Panc1 (cell line): ENCODE results near the gene LOXL3. TPM values are rescaled to one million over a fixed set of nuclear protein-coding genes. Genes with fewer than 3 reads are reported as not detected.

Experiments used
- ATAC-seq: fragments of 200-7000 bp; cut with Tn5 transposase; 2 replicates; pipeline ENCODE4 v1.9.1; 2020; ENCODE audit warnings: mild to moderate bottlenecking, moderate library complexity
- BruUV-seq: library from RNA; stranded (reverse); fragments of 400-500 nt; replicated peaks from 2 replicates; lab custom pipeline; 2021; lab: Mats Ljungman, UMichigan
- CTCF ChIA-PET: fragments of 300-600 bp; sonication (Branson Sonifier 250); formaldehyde crosslinking; loops from one replicate; lab custom pipeline; 2022; ENCODE audit warnings: antibody characterized with exemption; lab: Charles Lee
- POLR2A ChIA-PET: fragments of 300-600 bp; sonication (Branson Sonifier 250); formaldehyde crosslinking; loops from one replicate; lab custom pipeline; 2022; ENCODE audit warnings: antibody characterized with exemption; lab: Charles Lee
- DNase-seq: peaks from one replicate; pipeline ENCODE4 v3.0.0-alpha.2; 2010; ENCODE audit warnings: low read depth, low spot score
- H3K27ac ChIP-seq: 2 replicates; pipeline ENCODE4 v1.5.1; 2011; ENCODE audit warnings: mild to moderate bottlenecking, low read length, inconsistent platforms
- H3K27me3 ChIP-seq: fragments of 200-500 bp; sonication (Bioruptor generic); 2 replicates; pipeline ENCODE4 v1.6.0; 2014; ENCODE audit warnings: low read length, inconsistent platforms; ENCODE audit not compliant: control insufficient read depth, insufficient read depth
- H3K36me3 ChIP-seq: fragments of 200-500 bp; sonication (Bioruptor generic); 2 replicates; pipeline ENCODE4 v1.5.1; 2014; ENCODE audit warnings: inconsistent platforms, mild to moderate bottlenecking, low read length, moderate library complexity; ENCODE audit not compliant: control insufficient read depth, insufficient read depth
- H3K4me1 ChIP-seq: 2 replicates; pipeline ENCODE4 v1.5.1; 2011; ENCODE audit warnings: inconsistent platforms, mild to moderate bottlenecking, low read length, moderate library complexity; ENCODE audit not compliant: control insufficient read depth, insufficient read depth
- H3K4me3 ChIP-seq, 2 experiments: 2 replicates each; pipeline ENCODE4 v1.5.1; 2011 to 2012; ENCODE audit warnings: low read depth in 2 of 2, low read length in 2 of 2, mild to moderate bottlenecking in 2 of 2, inconsistent platforms in 1 of 2, moderate library complexity in 1 of 2
- H3K9me3 ChIP-seq: fragments of 200-500 bp; sonication (Bioruptor generic); 2 replicates; pipeline ENCODE4 v1.5.1; 2014; ENCODE audit warnings: low read depth, mild to moderate bottlenecking, inconsistent platforms, low read length, moderate library complexity; ENCODE audit not compliant: control insufficient read depth, insufficient read depth
- CTCF ChIP-seq: fragments of 450-650 bp; IDR thresholded peaks from 2 replicates; pipeline ENCODE4 v1.5.1; 2017; ENCODE audit warnings: mild to moderate bottlenecking
- POLR2AphosphoS5 ChIP-seq: IDR thresholded peaks from 2 replicates; pipeline ENCODE4 v1.6.1; 2012; ENCODE audit warnings: mild to moderate bottlenecking, low read depth, low read length, moderate library complexity
- SIN3A ChIP-seq: IDR thresholded peaks from 2 replicates; pipeline ENCODE4 v1.6.1; 2012; ENCODE audit warnings: low read depth, mild to moderate bottlenecking, low read length, moderate library complexity, borderline replicate concordance; ENCODE audit not compliant: insufficient read depth
- TCF7L2 ChIP-seq: IDR thresholded peaks from 2 replicates; pipeline ENCODE4 v1.6.1; 2011; ENCODE audit warnings: mild to moderate bottlenecking, low read depth, low read length, inconsistent platforms
- in situ Hi-C: cut with HindIII; loops from 2 replicates; pipeline ENCODE4 v1.10.0; 2016; ENCODE audit warnings: low sequenced_read_pairs, low pct_unique_long_range_greater_than_20kb
- intact Hi-C: fragments of 100-400 bp; cut with micrococcal nuclease; formaldehyde crosslinking; loops from one replicate; pipeline ENCODE4 v1.10.0; 2022; ENCODE audit not compliant: unreplicated experiment
- total RNA-seq: library from RNA; stranded (reverse); gene quantifications from one replicate; pipeline ENCODE4 v1.2.1, GENCODE V29; 2021; ENCODE audit not compliant: unreplicated experiment
- TF ChIP-seq, protein P1 (sequence below), 2 experiments: IDR thresholded peaks; 2 replicates each; pipeline ENCODE4 v1.6.1; 2011 to 2012; ENCODE audit warnings: low read depth in 2 of 2, control low read depth in 1 of 2, low read length in 1 of 2, mild to moderate bottlenecking in 1 of 2, moderate library complexity in 1 of 2; ENCODE audit not compliant: insufficient read depth in 1 of 2

LOXL3 gene
- total RNA-seq, 1 experiment from 2014 or later, result 1.0 TPM

DNA sequence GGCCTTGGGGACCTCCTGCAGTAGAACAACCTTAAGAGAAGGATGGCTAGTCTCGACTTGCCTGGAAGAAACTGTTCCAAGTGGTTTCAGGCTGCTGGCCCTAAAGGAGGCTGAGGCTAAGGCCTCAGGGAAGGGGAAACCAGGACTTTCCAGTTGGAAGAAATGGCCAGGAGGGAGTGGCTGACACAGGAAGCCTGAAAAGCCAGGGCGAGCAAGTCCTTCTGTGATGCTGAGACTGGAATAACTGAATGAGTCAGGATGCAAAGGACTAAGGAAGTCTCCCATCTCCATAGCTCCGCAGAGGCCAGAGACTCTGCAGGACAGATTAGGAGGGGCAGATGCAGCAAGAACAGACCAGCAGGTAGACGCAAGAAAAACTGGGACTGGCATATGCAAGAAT is 16.6 kb downstream of the LOXL3 start:
- Histone ChIP-seq H3K9me3 (no peaks in the 10 kb centered on the region), H3K27me3 (no peaks in the 10 kb centered on the region; the same call in 1 of the 2 replicates), H3K27ac (no peak overlapping the region), H3K4me3 (no peak overlapping the region), H3K36me3 (no peaks in the 10 kb centered on the region; the same call in 1 of the 2 replicates), H3K4me1 (no peaks in the 10 kb centered on the region)
- CTCF ChIA-PET, result no interaction called here
- POLR2A ChIA-PET, result no interaction called here
- TF ChIP-seq POLR2AphosphoS5 (no peak), SIN3A (no peak), TCF7L2 (no peak), CTCF (no peak)
- TF ChIP-seq, protein P1, sequence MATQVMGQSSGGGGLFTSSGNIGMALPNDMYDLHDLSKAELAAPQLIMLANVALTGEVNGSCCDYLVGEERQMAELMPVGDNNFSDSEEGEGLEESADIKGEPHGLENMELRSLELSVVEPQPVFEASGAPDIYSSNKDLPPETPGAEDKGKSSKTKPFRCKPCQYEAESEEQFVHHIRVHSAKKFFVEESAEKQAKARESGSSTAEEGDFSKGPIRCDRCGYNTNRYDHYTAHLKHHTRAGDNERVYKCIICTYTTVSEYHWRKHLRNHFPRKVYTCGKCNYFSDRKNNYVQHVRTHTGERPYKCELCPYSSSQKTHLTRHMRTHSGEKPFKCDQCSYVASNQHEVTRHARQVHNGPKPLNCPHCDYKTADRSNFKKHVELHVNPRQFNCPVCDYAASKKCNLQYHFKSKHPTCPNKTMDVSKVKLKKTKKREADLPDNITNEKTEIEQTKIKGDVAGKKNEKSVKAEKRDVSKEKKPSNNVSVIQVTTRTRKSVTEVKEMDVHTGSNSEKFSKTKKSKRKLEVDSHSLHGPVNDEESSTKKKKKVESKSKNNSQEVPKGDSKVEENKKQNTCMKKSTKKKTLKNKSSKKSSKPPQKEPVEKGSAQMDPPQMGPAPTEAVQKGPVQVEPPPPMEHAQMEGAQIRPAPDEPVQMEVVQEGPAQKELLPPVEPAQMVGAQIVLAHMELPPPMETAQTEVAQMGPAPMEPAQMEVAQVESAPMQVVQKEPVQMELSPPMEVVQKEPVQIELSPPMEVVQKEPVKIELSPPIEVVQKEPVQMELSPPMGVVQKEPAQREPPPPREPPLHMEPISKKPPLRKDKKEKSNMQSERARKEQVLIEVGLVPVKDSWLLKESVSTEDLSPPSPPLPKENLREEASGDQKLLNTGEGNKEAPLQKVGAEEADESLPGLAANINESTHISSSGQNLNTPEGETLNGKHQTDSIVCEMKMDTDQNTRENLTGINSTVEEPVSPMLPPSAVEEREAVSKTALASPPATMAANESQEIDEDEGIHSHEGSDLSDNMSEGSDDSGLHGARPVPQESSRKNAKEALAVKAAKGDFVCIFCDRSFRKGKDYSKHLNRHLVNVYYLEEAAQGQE (IDR thresholded peaks at IDR 0.05; ENCODE audit: insufficient read depth in 1 of 2, low read depth in 2 of 2, low read length in 1 of 2), result no peak
- DNase-seq, result no peak
- in situ Hi-C loops (no loop called here), intact Hi-C loops (no loop called here)
- ATAC-seq, result no peak
- BruUV-seq, result no TSS peak

- Histone ChIP-seq H3K9me3 (no peaks in the 10 kb centered on the region), H3K27me3 (no peaks in the 10 kb centered on the region; the same call in 1 of the 2 replicates), H3K36me3 (no peaks in the 10 kb centered on the region; the same call in 1 of the 2 replicates), H3K4me3 (no peak overlapping the region), H3K27ac (no peak overlapping the region), H3K4me1 (no peaks in the 10 kb centered on the region)
- TF ChIP-seq POLR2AphosphoS5, result no peak
- TF ChIP-seq, protein P1 (IDR thresholded peaks at IDR 0.05; ENCODE audit: insufficient read depth in 1 of 2, low read depth in 2 of 2, low read length in 1 of 2), result no peak
- TF ChIP-seq CTCF, result no peak
- TF ChIP-seq TCF7L2, result no peak
- TF ChIP-seq SIN3A, result no peak
- intact Hi-C loops, result no loop called here
- CTCF ChIA-PET, result no interaction called here
- no TSS peak for BruUV-seq
- DNase-seq, result no peak
- ATAC-seq, result no peak; the same call in 1 of the 2 replicates
- in situ Hi-C loops, result no loop called here
- POLR2A ChIA-PET, result no interaction called here
Observed at GRCh38 chr2:74536166-74536950, 17.4 kb downstream of the LOXL3 start.
